ENCODE data around the gene CFAP99.

Gene CFAP99

GRCh38 chr4:2390784-2391421 is 27.9 kb upstream of the CFAP99 start:
- no peak for DNase-seq (ENCODE audit: low read depth in 3 of 3)

GRCh38 chr4:2393353-2394270 is 25.1 kb upstream of the CFAP99 start:
- no peak for DNase-seq (ENCODE audit: low read depth in 3 of 3)

GRCh38 chr4:2394528-2394927 is 24.2 kb upstream of the CFAP99 start:
- no peak for DNase-seq (ENCODE audit: low read depth in 3 of 3)

- no peak for DNase-seq (ENCODE audit: low read depth in 3 of 3)
Observed at GRCh38 chr4:2395038-2395437, 23.7 kb upstream of the CFAP99 start.

GRCh38 chr4:2395584-2395983 is 23.2 kb upstream of the CFAP99 start:
- no peak for DNase-seq (ENCODE audit: low read depth in 3 of 3)

- DNase-seq (ENCODE audit: low read depth in 3 of 3) = no peak
Observed at GRCh38 chr4:2396781-2397368, 21.9 kb upstream of the CFAP99 start.

- no peak for DNase-seq (ENCODE audit: low read depth in 3 of 3)
Observed at GRCh38 chr4:2397596-2398379, 21.0 kb upstream of the CFAP99 start.

- no peak for DNase-seq (ENCODE audit: low read depth in 3 of 3)
Observed at GRCh38 chr4:2399216-2399615, 19.5 kb upstream of the CFAP99 start.

- no peak for DNase-seq (ENCODE audit: low read depth in 3 of 3)
Observed at GRCh38 chr4:2399631-2400190, 19.0 kb upstream of the CFAP99 start.

- DNase-seq (ENCODE audit: low read depth in 3 of 3) = no peak
Observed at GRCh38 chr4:2400841-2401609, 17.7 kb upstream of the CFAP99 start.

- DNase-seq (ENCODE audit: low read depth in 3 of 3) = no peak
Observed at GRCh38 chr4:2401610-2401983, 17.2 kb upstream of the CFAP99 start.

- no peak for DNase-seq (ENCODE audit: low read depth in 3 of 3)
Observed at GRCh38 chr4:2402048-2402842, 16.5 kb upstream of the CFAP99 start.

GRCh38 chr4:2402941-2403340 is 15.8 kb upstream of the CFAP99 start:
- no peak for DNase-seq (ENCODE audit: low read depth in 3 of 3)

- no peak for DNase-seq (ENCODE audit: low read depth in 3 of 3)
Observed at GRCh38 chr4:2406406-2406805, 12.3 kb upstream of the CFAP99 start.

GRCh38 chr4:2406920-2407319 is 11.8 kb upstream of the CFAP99 start:
- DNase-seq (ENCODE audit: low read depth in 3 of 3) = no peak

GRCh38 chr4:2407991-2408342 is 10.8 kb upstream of the CFAP99 start:
- DNase-seq (ENCODE audit: low read depth in 3 of 3) = no peak

- DNase-seq (ENCODE audit: low read depth in 3 of 3) = no peak
Observed at GRCh38 chr4:2408401-2408958, 10.3 kb upstream of the CFAP99 start.

- no peak for DNase-seq (ENCODE audit: low read depth in 3 of 3)
Observed at GRCh38 chr4:2408976-2409375, 9.8 kb upstream of the CFAP99 start.

- no peak for DNase-seq (ENCODE audit: low read depth in 3 of 3)
Observed at GRCh38 chr4:2409381-2409783, 9.4 kb upstream of the CFAP99 start.
